Kidney epithelial cell (primary cell): ENCODE measurements around the gene KCNQ5. TPM values are rescaled to one million over a fixed set of nuclear protein-coding genes. Genes with fewer than 3 reads are reported as not detected.

ENCODE experiments used
- DNase-seq: peaks from one replicate; pipeline ENCODE4 v3.0.0-alpha.2; 2010; ENCODE audit warnings: low read depth
- H3K27me3 ChIP-seq: 2 replicates; pipeline ENCODE4 v1.6.0; 2011; ENCODE audit warnings: low read length; ENCODE audit not compliant: control insufficient read depth, insufficient read depth
- H3K36me3 ChIP-seq: 2 replicates; pipeline ENCODE4 v1.5.1; 2011; ENCODE audit warnings: low read length; ENCODE audit not compliant: control insufficient read depth, insufficient read depth
- H3K4me3 ChIP-seq: 2 replicates; pipeline ENCODE4 v1.5.1; 2011; ENCODE audit warnings: low read depth, mild to moderate bottlenecking, control low read depth, low read length
- CTCF ChIP-seq: IDR thresholded peaks from 2 replicates; pipeline ENCODE4 v1.5.1; 2011; ENCODE audit warnings: mild to moderate bottlenecking, moderate library complexity, low read length, control low read depth, inconsistent platforms; ENCODE audit not compliant: insufficient read depth, poor library complexity, severe bottlenecking
- total RNA-seq: library from RNA; depleted of rRNA; stranded (reverse); fragments of >200 nt; gene quantifications from 2 replicates; pipeline ENCODE4 v1.2.3, GENCODE V29; 2015

KCNQ5 gene
- total RNA-seq, 1 donor from 2014 or later = 1.9 TPM

- Histone ChIP-seq H3K27me3 (no peaks in the 10 kb centered on the region), H3K4me3 (no peak overlapping the region), H3K36me3 (no peaks in the 10 kb centered on the region)
- peak; percentile 50 for TF ChIP-seq CTCF
- no peak for DNase-seq
These were observed 512.7 kb downstream of the KCNQ5 start for GRCh38 chr6:73134588-73134987.

- DNase-seq = no peak
- Histone ChIP-seq H3K36me3 (no peaks in the 10 kb centered on the region), H3K4me3 (no peak overlapping the region), H3K27me3 (no peaks in the 10 kb centered on the region)
- TF ChIP-seq CTCF = no peak
These were observed 518.0 kb downstream of the KCNQ5 start for GRCh38 chr6:73139681-73140383.

GRCh38 chr6:73143551-73143950 lies 521.7 kb downstream of the KCNQ5 start:
- no peaks in the 10 kb centered on the region for H3K36me3 ChIP-seq
- DNase-seq = no peak
- no peak for TF ChIP-seq CTCF
- H3K27me3 ChIP-seq = no peaks in the 10 kb centered on the region
- H3K4me3 ChIP-seq = no peak overlapping the region

GRCh38 chr6:73144516-73144915 lies 522.7 kb downstream of the KCNQ5 start:
- H3K4me3 ChIP-seq = no peak overlapping the region
- TF ChIP-seq CTCF = no peak
- no peaks in the 10 kb centered on the region for H3K27me3 ChIP-seq
- DNase-seq = no peak
- H3K36me3 ChIP-seq = no peaks in the 10 kb centered on the region

GRCh38 chr6:73145690-73146089 lies 523.8 kb downstream of the KCNQ5 start:
- H3K4me3 ChIP-seq = no peak overlapping the region
- TF ChIP-seq CTCF = no peak
- no peak for DNase-seq
- no peaks in the 10 kb centered on the region for H3K27me3 ChIP-seq
- H3K36me3 ChIP-seq = no peaks in the 10 kb centered on the region

- no peaks in the 10 kb centered on the region for H3K27me3 ChIP-seq
- H3K36me3 ChIP-seq = no peaks in the 10 kb centered on the region
- no peak for TF ChIP-seq CTCF
- DNase-seq = no peak
- no peak overlapping the region for H3K4me3 ChIP-seq
These were observed 529.9 kb downstream of the KCNQ5 start for GRCh38 chr6:73151732-73152131.
